GM19240 (cell line): Measurements from ENCODE around the gene POC1B.
"Not testable (repeated sequence)": the region's sequence is repeated elsewhere in the genome, so short reads cannot be mapped to it uniquely, and the experiment has no call there.

Experiments used
- DNase-seq: peaks from one replicate; pipeline ENCODE4 v3.0.0; 2011; ENCODE audit warnings: low spot score; ENCODE audit not compliant: insufficient read length

Gene POC1B

GRCh38 chr12:89468017-89468416, 57.8 kb downstream of the POC1B start:
- no peak for DNase-seq

- no peak for DNase-seq
These were observed 60.8 kb downstream of the POC1B start for GRCh38 chr12:89464974-89465592.

- no peak for DNase-seq
These were observed 63.9 kb downstream of the POC1B start for GRCh38 chr12:89461649-89462612.

- DNase-seq, result no peak
These were observed 64.7 kb downstream of the POC1B start for GRCh38 chr12:89461190-89461589.

- DNase-seq, result not testable (repeated sequence)
These were observed 66.6 kb downstream of the POC1B start for GRCh38 chr12:89459279-89459678.

GRCh38 chr12:89456565-89456964, 69.3 kb downstream of the POC1B start:
- DNase-seq, result no peak

- DNase-seq, result no peak
These were observed 71.6 kb downstream of the POC1B start for GRCh38 chr12:89454080-89454848.

GRCh38 chr12:89453121-89453978, 72.5 kb downstream of the POC1B start:
- no peak for DNase-seq

- DNase-seq, result no peak
These were observed 74.0 kb downstream of the POC1B start for GRCh38 chr12:89451841-89452251.

GRCh38 chr12:89450907-89451306, 74.9 kb downstream of the POC1B start:
- no peak for DNase-seq

GRCh38 chr12:89448951-89449371, 76.9 kb downstream of the POC1B start:
- no peak for DNase-seq

- DNase-seq, result no peak
These were observed 77.3 kb downstream of the POC1B start for GRCh38 chr12:89448526-89448925.

GRCh38 chr12:89439941-89440340, 85.9 kb downstream of the POC1B start:
- no peak for DNase-seq

GRCh38 chr12:89437231-89437630, 88.6 kb downstream of the POC1B start:
- DNase-seq, result no peak

GRCh38 chr12:89436062-89436461, 89.8 kb downstream of the POC1B start:
- DNase-seq, result no peak

GRCh38 chr12:89433634-89434033, 92.2 kb downstream of the POC1B start:
- DNase-seq, result no peak

- no peak for DNase-seq
These were observed 93.5 kb downstream of the POC1B start for GRCh38 chr12:89432396-89432795.

GRCh38 chr12:89429528-89429927, 96.3 kb downstream of the POC1B start:
- DNase-seq, result no peak

- no peak for DNase-seq
These were observed 98.2 kb downstream of the POC1B start for GRCh38 chr12:89427508-89428156.

- DNase-seq, result no peak
These were observed 101.0 kb downstream of the POC1B start for GRCh38 chr12:89424846-89425245.
